ENCODE results near the gene DACH1.
A peak's percentile ranks its signal among the peaks of the same experiment; 100 is the strongest.

DACH1 gene

DNA sequence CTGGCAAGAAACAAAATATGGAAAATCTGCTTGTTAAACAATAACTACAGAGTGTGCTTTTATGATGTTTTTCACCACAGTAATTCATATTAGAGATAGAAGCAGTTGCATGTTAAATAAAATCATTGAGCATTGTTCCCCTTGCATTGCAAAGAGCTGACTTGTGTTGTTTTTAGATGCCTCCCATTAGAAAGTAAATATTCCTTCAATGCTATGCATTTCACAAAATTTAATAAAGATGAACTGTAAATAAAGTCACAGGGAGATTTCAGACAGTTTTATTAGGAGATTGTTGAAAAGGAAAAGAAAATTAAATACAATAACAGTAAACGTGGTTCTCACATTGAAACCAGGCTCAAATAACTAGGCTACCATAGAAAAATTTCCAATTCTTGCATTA, 429.3 kb downstream of the DACH1 start:
- Histone ChIP-seq H2BK15ac (ENCODE audit: low read length) (no peak overlapping the region), H3K4me3 (ENCODE audit: low read length in 2 of 2) (no peak overlapping the region), H2BK5ac (ENCODE audit: low read length) (no peak overlapping the region), H3K14ac (ENCODE audit: low read length) (no peak overlapping the region), H3K18ac (ENCODE audit: low read length) (no peak overlapping the region), H2AFZ (ENCODE audit: low read length) (no peak overlapping the region), H2BK12ac (ENCODE audit: low read length) (no peak overlapping the region), H3K4me2 (ENCODE audit: insufficient read depth, low read length, poor library complexity, severe bottlenecking) (no peak overlapping the region), H4K8ac (ENCODE audit: low read depth, low read length) (no peak overlapping the region), H3K4me1 (ENCODE audit: control insufficient read depth in 2 of 2, insufficient read depth in 1 of 2, low read depth in 1 of 2, low read length in 2 of 2) (peaks cover 4 to 5% of the 10 kb centered on the region in 2 donors), H2AK5ac (ENCODE audit: low read depth, low read length) (no peak overlapping the region), H2BK120ac (ENCODE audit: low read depth, low read length) (no peak overlapping the region), H4K91ac (ENCODE audit: low read depth, low read length, poor library complexity) (no peak overlapping the region), H3K79me1 (ENCODE audit: low read depth, low read length) (no peaks in the 10 kb centered on the region), H3K9me3 (replicated peaks in 1 of 2; ENCODE audit: control insufficient read depth in 2 of 2, insufficient read depth in 1 of 2, low read depth in 1 of 2, low read length in 2 of 2) (no peaks in the 10 kb centered on the region), H3K36me3 (replicated peaks in 1 of 2; ENCODE audit: control insufficient read depth in 2 of 2, insufficient read depth in 2 of 2, low read length in 2 of 2) (no peaks in the 10 kb centered on the region), H3K27me3 (ENCODE audit: control insufficient read depth in 3 of 3, insufficient read depth in 3 of 3, low read depth in 1 of 3, low read length in 3 of 3) (no peaks in the 10 kb centered on the region), H3K9ac (ENCODE audit: low read depth, low read length, poor library complexity) (no peak overlapping the region), H3K4ac (ENCODE audit: low read length) (no peak overlapping the region), H3K27ac (replicated peaks; ENCODE audit: low read length) (no peak overlapping the region), H3K23ac (ENCODE audit: low read depth, low read length, poor library complexity) (no peak overlapping the region)
- DNase-seq (ENCODE audit: low spot score) = no peak
- no CpG with 5 or more reads among the region's 1 CpG for WGBS, 2 donors (ENCODE audit: extremely low coverage in 2 of 2, insufficient read length in 2 of 2, insufficient replicate concordance in 1 of 2)

DNA sequence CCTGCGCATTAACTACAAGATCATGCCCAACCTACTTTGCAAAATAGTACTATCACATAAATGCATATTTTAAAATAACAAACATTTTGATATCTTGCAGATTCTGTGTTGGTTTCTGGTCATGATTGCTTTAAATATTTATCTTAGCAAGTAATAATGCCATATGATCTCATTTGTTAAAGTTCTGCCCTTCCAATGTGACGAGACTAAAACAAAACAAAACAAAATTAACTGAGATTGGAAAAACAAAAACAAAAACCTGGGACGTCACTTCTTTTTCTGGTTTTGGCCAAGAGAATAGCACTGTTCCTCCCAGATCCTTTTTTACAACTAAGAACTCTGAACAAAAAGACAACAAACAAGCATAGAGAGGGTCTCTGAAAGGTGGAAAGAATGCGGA, 436.3 kb downstream of the DACH1 start:
- H2AFZ ChIP-seq (ENCODE audit: low read length) = peak overlapping the region; percentile 59
- H2BK120ac ChIP-seq (ENCODE audit: low read depth, low read length) = no peak overlapping the region
- no peaks in the 10 kb centered on the region for H3K79me1 ChIP-seq (ENCODE audit: low read depth, low read length)
- no peak overlapping the region for H3K14ac ChIP-seq (ENCODE audit: low read length)
- no peak overlapping the region for H2BK15ac ChIP-seq (ENCODE audit: low read length)
- DNase-seq (ENCODE audit: low spot score) = no peak
- peaks cover 0 to 3% of the 10 kb centered on the region in 2 donors for H3K36me3 ChIP-seq (replicated peaks in 1 of 2; ENCODE audit: control insufficient read depth in 2 of 2, insufficient read depth in 2 of 2, low read length in 2 of 2)
- no peaks in the 10 kb centered on the region for H3K9me3 ChIP-seq (replicated peaks in 1 of 2; ENCODE audit: control insufficient read depth in 2 of 2, insufficient read depth in 1 of 2, low read depth in 1 of 2, low read length in 2 of 2)
- no peak overlapping the region for H2BK5ac ChIP-seq (ENCODE audit: low read length)
- no peak overlapping the region for H3K4ac ChIP-seq (ENCODE audit: low read length)
- no peak overlapping the region for H2BK12ac ChIP-seq (ENCODE audit: low read length)
- H2AK5ac ChIP-seq (ENCODE audit: low read depth, low read length) = no peak overlapping the region
- H4K8ac ChIP-seq (ENCODE audit: low read depth, low read length) = no peak overlapping the region
- H3K18ac ChIP-seq (ENCODE audit: low read length) = no peak overlapping the region
- H3K27ac ChIP-seq (replicated peaks; ENCODE audit: low read length) = no peak overlapping the region
- no peak overlapping the region for H3K23ac ChIP-seq (ENCODE audit: low read depth, low read length, poor library complexity)
- H3K4me1 ChIP-seq (ENCODE audit: control insufficient read depth in 2 of 2, insufficient read depth in 1 of 2, low read depth in 1 of 2, low read length in 2 of 2) = peaks cover 2 to 8% of the 10 kb centered on the region in 2 donors
- no peak overlapping the region for H3K4me3 ChIP-seq (ENCODE audit: low read length in 2 of 2)
- no CpG with 5 or more reads among the region's 4 CpGs for WGBS, 2 donors (ENCODE audit: extremely low coverage in 2 of 2, insufficient read length in 2 of 2, insufficient replicate concordance in 1 of 2)
- H3K9ac ChIP-seq (ENCODE audit: low read depth, low read length, poor library complexity) = no peak overlapping the region
- H4K91ac ChIP-seq (ENCODE audit: low read depth, low read length, poor library complexity) = no peak overlapping the region
- H3K27me3 ChIP-seq (ENCODE audit: control insufficient read depth in 3 of 3, insufficient read depth in 3 of 3, low read depth in 1 of 3, low read length in 3 of 3) = no peaks in the 10 kb centered on the region
- H3K4me2 ChIP-seq (ENCODE audit: insufficient read depth, low read length, poor library complexity, severe bottlenecking) = no peak overlapping the region

DNA sequence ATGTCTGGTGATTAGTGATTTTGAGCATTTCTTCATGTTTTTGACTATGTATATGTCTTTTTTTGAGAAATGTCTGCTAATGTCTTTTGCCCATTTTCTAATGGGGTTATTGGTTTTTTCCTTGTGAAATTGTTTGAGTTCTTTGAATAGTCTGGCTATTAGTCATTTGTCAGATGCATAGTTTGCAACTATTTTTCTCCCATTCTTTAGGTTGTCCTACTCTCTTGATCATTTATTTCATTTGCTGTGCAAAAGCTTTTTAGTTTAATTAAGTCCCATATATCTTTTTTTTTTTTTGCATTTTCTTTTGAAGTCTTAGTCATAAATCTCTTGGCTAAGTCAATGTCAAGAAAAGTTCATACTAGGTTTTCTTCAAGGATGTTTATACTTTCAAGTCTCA, 449.8 kb downstream of the DACH1 start:
- Histone ChIP-seq H3K9me3 (replicated peaks in 1 of 2; ENCODE audit: control insufficient read depth in 2 of 2, insufficient read depth in 1 of 2, low read depth in 1 of 2, low read length in 2 of 2) (peaks cover 0 to 5% of the 10 kb centered on the region in 2 donors), H3K9ac (ENCODE audit: low read depth, low read length, poor library complexity) (no peak overlapping the region), H3K23ac (ENCODE audit: low read depth, low read length, poor library complexity) (no peak overlapping the region), H3K14ac (ENCODE audit: low read length) (no peak overlapping the region), H3K36me3 (replicated peaks in 1 of 2; ENCODE audit: control insufficient read depth in 2 of 2, insufficient read depth in 2 of 2, low read length in 2 of 2) (no peaks in the 10 kb centered on the region), H3K4me1 (ENCODE audit: control insufficient read depth in 2 of 2, insufficient read depth in 1 of 2, low read depth in 1 of 2, low read length in 2 of 2) (no peaks in the 10 kb centered on the region), H2BK12ac (ENCODE audit: low read length) (no peak overlapping the region), H3K4me3 (ENCODE audit: low read length in 2 of 2) (no peak overlapping the region), H2AFZ (ENCODE audit: low read length) (no peak overlapping the region), H3K18ac (ENCODE audit: low read length) (no peak overlapping the region), H4K8ac (ENCODE audit: low read depth, low read length) (no peak overlapping the region), H2AK5ac (ENCODE audit: low read depth, low read length) (no peak overlapping the region), H2BK5ac (ENCODE audit: low read length) (no peak overlapping the region), H4K91ac (ENCODE audit: low read depth, low read length, poor library complexity) (no peak overlapping the region), H3K27ac (replicated peaks; ENCODE audit: low read length) (no peak overlapping the region), H3K79me1 (ENCODE audit: low read depth, low read length) (no peaks in the 10 kb centered on the region), H2BK15ac (ENCODE audit: low read length) (no peak overlapping the region), H2BK120ac (ENCODE audit: low read depth, low read length) (no peak overlapping the region), H3K4me2 (ENCODE audit: insufficient read depth, low read length, poor library complexity, severe bottlenecking) (no peak overlapping the region), H3K27me3 (ENCODE audit: control insufficient read depth in 3 of 3, insufficient read depth in 3 of 3, low read depth in 1 of 3, low read length in 3 of 3) (no peaks in the 10 kb centered on the region), H3K4ac (ENCODE audit: low read length) (no peak overlapping the region)
- no peak for DNase-seq (ENCODE audit: low spot score)

DNA sequence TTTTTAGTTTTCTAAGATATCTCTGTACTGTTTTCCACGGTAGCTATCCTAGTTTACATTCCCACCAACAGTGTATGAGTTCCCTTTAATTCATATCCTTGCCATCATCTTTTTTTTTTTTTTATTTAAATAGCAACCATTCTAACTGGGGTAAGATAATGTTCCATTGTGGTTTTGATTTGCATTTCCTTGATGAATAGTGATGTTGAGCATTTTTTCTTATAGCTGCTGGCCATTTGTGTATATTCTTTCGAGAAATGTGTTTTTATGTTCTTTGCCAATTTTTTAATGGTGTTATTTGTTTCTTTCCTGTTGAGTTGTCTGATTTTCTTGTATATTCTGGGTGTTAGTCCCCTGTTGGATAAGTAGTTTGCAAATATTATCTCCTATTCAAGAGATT, 454.8 kb downstream of the DACH1 start:
- Histone ChIP-seq H2AK5ac (ENCODE audit: low read depth, low read length) (no peak overlapping the region), H2BK120ac (ENCODE audit: low read depth, low read length) (no peak overlapping the region), H3K18ac (ENCODE audit: low read length) (no peak overlapping the region), H2BK15ac (ENCODE audit: low read length) (no peak overlapping the region), H3K27me3 (ENCODE audit: control insufficient read depth in 3 of 3, insufficient read depth in 3 of 3, low read depth in 1 of 3, low read length in 3 of 3) (no peaks in the 10 kb centered on the region), H3K4me1 (ENCODE audit: control insufficient read depth in 2 of 2, insufficient read depth in 1 of 2, low read depth in 1 of 2, low read length in 2 of 2) (no peaks in the 10 kb centered on the region), H3K4me3 (ENCODE audit: low read length in 2 of 2) (no peak overlapping the region), H3K14ac (ENCODE audit: low read length) (no peak overlapping the region), H4K8ac (ENCODE audit: low read depth, low read length) (no peak overlapping the region), H2BK12ac (ENCODE audit: low read length) (no peak overlapping the region), H3K4me2 (ENCODE audit: insufficient read depth, low read length, poor library complexity, severe bottlenecking) (no peak overlapping the region), H3K9me3 (replicated peaks in 1 of 2; ENCODE audit: control insufficient read depth in 2 of 2, insufficient read depth in 1 of 2, low read depth in 1 of 2, low read length in 2 of 2) (peaks cover 0 to 5% of the 10 kb centered on the region in 2 donors), H3K36me3 (replicated peaks in 1 of 2; ENCODE audit: control insufficient read depth in 2 of 2, insufficient read depth in 2 of 2, low read length in 2 of 2) (no peaks in the 10 kb centered on the region), H2AFZ (ENCODE audit: low read length) (no peak overlapping the region), H3K9ac (ENCODE audit: low read depth, low read length, poor library complexity) (no peak overlapping the region), H3K27ac (replicated peaks; ENCODE audit: low read length) (no peak overlapping the region), H3K23ac (ENCODE audit: low read depth, low read length, poor library complexity) (no peak overlapping the region), H4K91ac (ENCODE audit: low read depth, low read length, poor library complexity) (no peak overlapping the region), H3K4ac (ENCODE audit: low read length) (no peak overlapping the region), H2BK5ac (ENCODE audit: low read length) (no peak overlapping the region), H3K79me1 (ENCODE audit: low read depth, low read length) (no peaks in the 10 kb centered on the region)
- DNase-seq (ENCODE audit: low spot score) = no peak
- WGBS, 2 donors (ENCODE audit: extremely low coverage in 2 of 2, insufficient read length in 2 of 2, insufficient replicate concordance in 1 of 2) = no CpG with 5 or more reads among the region's 2 CpGs
